Measurements from ENCODE around the gene DNAJC8.

- TF ChIP-seq TAF1 (IDR thresholded peaks at IDR 0.05; ENCODE audit: borderline replicate concordance, insufficient read depth, low read length) (no peak), REST (IDR thresholded peaks at IDR 0.05; ENCODE audit: insufficient read depth in 1 of 2, low read depth in 2 of 2, low read length in 2 of 2) (no peak), POLR2AphosphoS5 (IDR thresholded peaks at IDR 0.05; ENCODE audit: low read depth, low read length) (no peak)
Observed at GRCh38 chr1:28266920-28267322, 34.1 kb upstream of the DNAJC8 start.

Measured in PFSK-1 (cell line).